ENCODE data around the gene MEG3. TPM values are rescaled to one million over a fixed set of nuclear protein-coding genes. Genes with fewer than 3 reads are reported as not detected.

Gene MEG3
- total RNA-seq, 1 donor from 2014 or later, result 46.1 TPM

GRCh38 chr14:100898935-100899883, 73.3 kb downstream of the MEG3 start:
- TF ChIP-seq, protein P1, sequence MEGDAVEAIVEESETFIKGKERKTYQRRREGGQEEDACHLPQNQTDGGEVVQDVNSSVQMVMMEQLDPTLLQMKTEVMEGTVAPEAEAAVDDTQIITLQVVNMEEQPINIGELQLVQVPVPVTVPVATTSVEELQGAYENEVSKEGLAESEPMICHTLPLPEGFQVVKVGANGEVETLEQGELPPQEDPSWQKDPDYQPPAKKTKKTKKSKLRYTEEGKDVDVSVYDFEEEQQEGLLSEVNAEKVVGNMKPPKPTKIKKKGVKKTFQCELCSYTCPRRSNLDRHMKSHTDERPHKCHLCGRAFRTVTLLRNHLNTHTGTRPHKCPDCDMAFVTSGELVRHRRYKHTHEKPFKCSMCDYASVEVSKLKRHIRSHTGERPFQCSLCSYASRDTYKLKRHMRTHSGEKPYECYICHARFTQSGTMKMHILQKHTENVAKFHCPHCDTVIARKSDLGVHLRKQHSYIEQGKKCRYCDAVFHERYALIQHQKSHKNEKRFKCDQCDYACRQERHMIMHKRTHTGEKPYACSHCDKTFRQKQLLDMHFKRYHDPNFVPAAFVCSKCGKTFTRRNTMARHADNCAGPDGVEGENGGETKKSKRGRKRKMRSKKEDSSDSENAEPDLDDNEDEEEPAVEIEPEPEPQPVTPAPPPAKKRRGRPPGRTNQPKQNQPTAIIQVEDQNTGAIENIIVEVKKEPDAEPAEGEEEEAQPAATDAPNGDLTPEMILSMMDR (IDR thresholded peaks at IDR 0.05; ENCODE audit: insufficient read depth, low read length, poor library complexity, severe bottlenecking), result no peak
- no peak for DNase-seq (ENCODE audit: low read depth)
- Histone ChIP-seq H3K4me3 (ENCODE audit: low read depth, low read length) (no peak overlapping the region), H3K36me3 (ENCODE audit: control insufficient read depth, insufficient read depth, low read length) (no peaks in the 10 kb centered on the region), H3K27me3 (ENCODE audit: control insufficient read depth, insufficient read depth, low read length) (peaks cover 23% of the 10 kb centered on the region)

DNA sequence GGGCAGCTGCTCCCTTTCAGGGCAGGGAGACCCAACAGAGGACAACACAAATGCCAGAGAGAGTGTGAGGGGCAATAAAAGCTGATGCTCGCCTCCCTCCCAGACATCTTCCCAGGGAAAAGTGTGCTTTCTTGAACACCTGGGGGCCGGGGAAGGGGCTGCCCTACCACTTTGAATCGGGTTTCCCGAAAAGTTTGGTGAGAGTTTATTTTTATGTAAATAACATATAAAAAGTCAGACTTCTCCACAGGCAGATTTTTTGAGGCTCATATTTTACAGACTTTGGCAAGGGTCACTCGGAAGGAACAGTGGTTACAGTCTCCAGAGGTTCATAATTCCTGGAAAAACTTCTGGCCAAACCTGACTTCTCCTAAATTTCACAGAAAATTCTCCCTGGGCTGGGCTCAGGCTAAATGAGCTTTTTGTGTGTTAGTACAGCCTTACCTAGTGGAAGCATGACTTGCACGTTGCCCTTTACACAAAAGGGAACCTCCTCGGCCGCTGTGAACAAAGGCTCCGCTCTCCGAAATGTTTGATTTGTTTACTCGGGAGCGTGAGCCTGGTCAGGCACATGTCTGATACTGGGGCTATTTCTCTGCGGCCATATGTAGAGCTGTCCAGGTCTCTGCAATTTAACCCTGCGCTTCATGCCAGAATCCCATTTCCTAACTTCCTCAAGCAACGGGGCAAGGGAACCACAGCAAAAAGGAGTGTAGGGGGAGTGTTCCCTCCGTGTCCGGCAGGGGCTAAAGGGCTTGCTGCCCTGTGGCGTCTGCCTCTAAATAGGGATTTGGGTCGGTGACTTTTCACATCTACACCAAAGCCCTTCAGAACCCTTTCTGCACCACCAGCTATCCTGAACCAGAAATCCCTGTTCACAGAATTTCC, 74.2 kb downstream of the MEG3 start:
- Histone ChIP-seq H3K4me3 (ENCODE audit: low read depth, low read length) (no peak overlapping the region), H3K36me3 (ENCODE audit: control insufficient read depth, insufficient read depth, low read length) (no peaks in the 10 kb centered on the region)
- no peak for DNase-seq (ENCODE audit: low read depth)

DNA sequence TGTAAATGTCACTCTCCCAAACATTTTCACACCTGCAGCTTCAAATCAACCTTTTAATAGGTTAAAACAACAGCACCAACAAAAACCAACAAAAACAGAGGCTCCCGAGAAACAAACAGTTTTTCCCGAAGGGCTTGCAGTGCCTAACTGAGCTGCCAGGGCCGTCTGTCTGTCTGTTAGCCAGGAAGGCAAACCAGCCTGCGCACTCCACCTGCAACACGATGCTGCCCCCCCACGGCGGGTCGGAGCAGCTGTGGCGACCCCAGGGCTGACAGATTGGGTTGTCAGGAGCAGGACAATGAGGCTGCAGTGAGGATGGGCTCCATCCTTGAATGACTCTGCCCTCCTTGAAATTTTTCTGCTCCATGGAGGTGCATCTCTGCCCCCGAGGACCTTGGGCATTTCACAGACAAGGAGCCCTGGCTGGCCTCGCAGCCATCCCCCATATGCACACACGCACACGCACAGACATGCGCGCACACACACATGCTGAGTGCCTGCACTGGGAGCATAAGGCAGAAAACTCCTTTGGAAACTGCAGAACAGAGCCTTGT, 75.0 kb downstream of the MEG3 start:
- H3K36me3 ChIP-seq (ENCODE audit: control insufficient read depth, insufficient read depth, low read length), result no peaks in the 10 kb centered on the region
- no peak overlapping the region for H3K4me3 ChIP-seq (ENCODE audit: low read depth, low read length)
- H3K27me3 ChIP-seq (ENCODE audit: control insufficient read depth, insufficient read depth, low read length), result peaks cover 29% of the 10 kb centered on the region
- no peak for DNase-seq (ENCODE audit: low read depth)
- TF ChIP-seq, protein P1 (IDR thresholded peaks at IDR 0.05; ENCODE audit: insufficient read depth, low read length, poor library complexity, severe bottlenecking), result peak; percentile 53

More for the DNA sequence above, 74.2 kb downstream of the MEG3 start:
- TF ChIP-seq, protein P1 (IDR thresholded peaks at IDR 0.05; ENCODE audit: insufficient read depth, low read length, poor library complexity, severe bottlenecking), result peak; percentile 8
- H3K27me3 ChIP-seq (ENCODE audit: control insufficient read depth, insufficient read depth, low read length), result peaks cover 27% of the 10 kb centered on the region

GRCh38 chr14:100901391-100902183, 75.7 kb downstream of the MEG3 start:
- peaks cover 26% of the 10 kb centered on the region for H3K27me3 ChIP-seq (ENCODE audit: control insufficient read depth, insufficient read depth, low read length)
- no peak for DNase-seq (ENCODE audit: low read depth)
- H3K4me3 ChIP-seq (ENCODE audit: low read depth, low read length), result no peak overlapping the region
- H3K36me3 ChIP-seq (ENCODE audit: control insufficient read depth, insufficient read depth, low read length), result no peaks in the 10 kb centered on the region
- TF ChIP-seq, protein P1 (IDR thresholded peaks at IDR 0.05; ENCODE audit: insufficient read depth, low read length, poor library complexity, severe bottlenecking), result no peak
